Endodermal cell (in vitro differentiated cells): Measurements from ENCODE around the gene MSH6. TPM values are rescaled to one million over a fixed set of nuclear protein-coding genes. Genes with fewer than 3 reads are reported as not detected.

ENCODE experiments used
- DNase-seq: peaks from one replicate; pipeline ENCODE4 v3.0.0-alpha.2; 2017
- H3K27ac ChIP-seq: 2 replicates; pipeline ENCODE4 v1.5.1; 2013; ENCODE audit warnings: mild to moderate bottlenecking, low read depth, low read length, moderate library complexity
- H3K27me3 ChIP-seq: 2 replicates; pipeline ENCODE4 v1.6.1; 2013; ENCODE audit warnings: mild to moderate bottlenecking, low read length, moderate library complexity; ENCODE audit not compliant: insufficient read depth, control insufficient read depth, poor library complexity, severe bottlenecking
- H3K36me3 ChIP-seq: 2 replicates; pipeline ENCODE4 v1.7.0; 2013; ENCODE audit warnings: mild to moderate bottlenecking, low read length, moderate library complexity; ENCODE audit not compliant: control insufficient read depth, insufficient read depth
- H3K4me1 ChIP-seq: one replicate; pipeline ENCODE4 v1.7.0; 2013; ENCODE audit warnings: low read length; ENCODE audit not compliant: control insufficient read depth, insufficient read depth
- H3K4me3 ChIP-seq: 2 replicates; pipeline ENCODE4 v1.5.1; 2013; ENCODE audit warnings: mild to moderate bottlenecking, low read length, moderate library complexity
- H3K9ac ChIP-seq: 2 replicates; pipeline ENCODE4 v1.6.1; 2013; ENCODE audit warnings: mild to moderate bottlenecking, low read length, moderate library complexity; ENCODE audit not compliant: poor library complexity, severe bottlenecking; ENCODE audit errors: extremely low read depth
- H3K9me3 ChIP-seq: 2 replicates; pipeline ENCODE4 v1.6.1; 2013; ENCODE audit warnings: mild to moderate bottlenecking, low read length, moderate library complexity; ENCODE audit not compliant: control insufficient read depth
- H3K27ac Mint-ChIP-seq: 2 replicates; pipeline ENCODE4 v1.8.0; 2020; ENCODE audit warnings: mixed read lengths
- H3K27me3 Mint-ChIP-seq: 2 replicates; pipeline ENCODE4 v1.8.0; 2021; ENCODE audit warnings: mild to moderate bottlenecking, mixed read lengths; ENCODE audit not compliant: insufficient read depth
- H3K36me3 Mint-ChIP-seq: 2 replicates; pipeline ENCODE4 v1.8.0; 2020; ENCODE audit warnings: low read depth, mixed read lengths
- H3K4me1 Mint-ChIP-seq: 2 replicates; pipeline ENCODE4 v1.8.0; 2020; ENCODE audit warnings: mixed read lengths
- H3K4me3 Mint-ChIP-seq: 2 replicates; pipeline ENCODE4 v1.8.0; 2020; ENCODE audit warnings: mild to moderate bottlenecking, moderate library complexity, mixed read lengths
- H3K9me3 Mint-ChIP-seq: 2 replicates; pipeline ENCODE4 v1.8.0; 2020; ENCODE audit warnings: mild to moderate bottlenecking, mixed read lengths
- CTCF ChIP-seq: fragments of 200-600 bp; sonication (generic); conservative IDR thresholded peaks from 2 replicates; pipeline ENCODE4 v1.5.0; 2021; ENCODE audit warnings: antibody characterized with exemption, mild to moderate bottlenecking
- WGBS, 2 experiments: methylation state at CpG; one replicate each; pipeline versions ENCODE4 v1.1.5 to v1.1.7; 2013; ENCODE audit warnings: missing lambda C conversion rate in 2 of 2, mixed read lengths in 1 of 2; ENCODE audit not compliant: insufficient coverage in 1 of 2, insufficient read length in 1 of 2; 5-methylcytosine and 5-hydroxymethylcytosine counted together
- total RNA-seq, 2 donors: library from RNA; stranded (reverse); fragmentation: NEBNext Ultra II Directional in 1 of 2; extraction: Animal tissue kit (Norgen Biotek cat#: 25700) in 1 of 2; gene quantifications; 2 replicates in 1 of 2; 3 replicates in 1 of 2; pipeline ENCODE4 v1.2.1, GENCODE V29; 2021

Gene MSH6
- total RNA-seq, 2 donors from 2014 or later, result 363 to 368 TPM

DNA sequence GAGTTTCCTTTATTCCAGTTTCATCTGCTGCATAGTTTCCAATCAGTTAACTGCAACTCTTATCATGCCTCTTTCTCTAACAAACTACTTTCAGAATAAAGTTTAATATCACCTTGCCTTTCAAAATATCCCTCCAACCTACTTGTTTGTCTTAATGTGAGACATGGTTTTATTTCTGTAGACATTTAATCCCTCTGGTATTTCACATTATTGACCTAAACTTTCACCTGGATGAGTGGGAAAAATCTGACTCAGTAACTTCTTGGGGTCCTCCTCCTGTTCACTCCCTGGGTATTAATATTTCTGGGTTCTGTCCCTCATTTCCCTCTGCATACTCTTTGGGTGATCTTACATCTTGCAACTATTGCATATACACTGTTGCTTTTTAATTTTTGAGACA, 27.9 kb downstream of the MSH6 start:
- H3K4me1 ChIP-seq, result no peaks in the 10 kb centered on the region
- no peak for DNase-seq
- TF ChIP-seq CTCF, result no peak
- H3K9me3 ChIP-seq, result no peaks in the 10 kb centered on the region
- peaks cover 93% of the 10 kb centered on the region for H3K36me3 ChIP-seq
- no peaks in the 10 kb centered on the region for H3K27me3 ChIP-seq
- Mint-ChIP-seq H3K36me3 (peaks cover 54% of the 10 kb centered on the region), H3K27me3 (no peaks in the 10 kb centered on the region), H3K4me1 (peaks cover 3% of the 10 kb centered on the region), H3K27ac (peak overlapping the region; percentile 44), H3K9me3 (no peaks in the 10 kb centered on the region), H3K4me3 (no peak overlapping the region)
- no peak overlapping the region for H3K27ac ChIP-seq
- H3K9ac ChIP-seq, result no peak overlapping the region
- no peak overlapping the region for H3K4me3 ChIP-seq

- Mint-ChIP-seq H3K36me3 (peaks cover 53% of the 10 kb centered on the region), H3K27ac (peak overlapping the region; percentile 60), H3K4me1 (peaks cover 3% of the 10 kb centered on the region), H3K4me3 (no peak overlapping the region), H3K9me3 (no peaks in the 10 kb centered on the region), H3K27me3 (no peaks in the 10 kb centered on the region)
- Histone ChIP-seq H3K27ac (no peak overlapping the region), H3K36me3 (peaks cover 91% of the 10 kb centered on the region), H3K4me3 (no peak overlapping the region), H3K9ac (no peak overlapping the region), H3K4me1 (no peaks in the 10 kb centered on the region), H3K9me3 (no peaks in the 10 kb centered on the region), H3K27me3 (no peaks in the 10 kb centered on the region)
- no peak for TF ChIP-seq CTCF
- WGBS, 2 experiments, result 89 to 95% methylated on average over 1 of the region's 1 CpG
- DNase-seq, result no peak
Observed at GRCh38 chr2:47811668-47812067, 28.7 kb downstream of the MSH6 start.

GRCh38 chr2:47815764-47816163, 32.8 kb downstream of the MSH6 start:
- no peak overlapping the region for H3K9ac ChIP-seq
- no peak overlapping the region for H3K27ac ChIP-seq
- H3K36me3 ChIP-seq, result peaks cover 91% of the 10 kb centered on the region
- H3K9me3 ChIP-seq, result no peaks in the 10 kb centered on the region
- no peak for DNase-seq
- H3K27ac Mint-ChIP-seq, result peak overlapping the region; percentile 5
- 94% methylated on average over 10 of the region's 10 CpGs for WGBS, 2 experiments
- no peaks in the 10 kb centered on the region for H3K9me3 Mint-ChIP-seq
- TF ChIP-seq CTCF, result no peak
- peaks cover 74% of the 10 kb centered on the region for H3K36me3 Mint-ChIP-seq
- H3K4me1 Mint-ChIP-seq, result peaks cover 3% of the 10 kb centered on the region
- H3K4me1 ChIP-seq, result no peaks in the 10 kb centered on the region
- H3K27me3 Mint-ChIP-seq, result no peaks in the 10 kb centered on the region
- H3K27me3 ChIP-seq, result no peaks in the 10 kb centered on the region
- H3K4me3 ChIP-seq, result no peak overlapping the region
- H3K4me3 Mint-ChIP-seq, result no peak overlapping the region
